GM12878 (cell line): ENCODE results near the gene CTNS.

Experiments used
- RFX5 ChIP-seq: IDR thresholded peaks from 2 replicates; pipeline ENCODE4 v1.6.1; 2011; ENCODE audit warnings: low read depth, low read length, improper control_type of control experiment
- SP1 ChIP-seq: IDR thresholded peaks from one replicate; pipeline ENCODE4 v1.6.1; 2011; ENCODE audit warnings: low read depth, low read length
- SREBF1 ChIP-seq: IDR thresholded peaks from 2 replicates; pipeline ENCODE4 v1.6.1; 2012; ENCODE audit warnings: mild to moderate bottlenecking, low read length
- SUPT20H ChIP-seq: IDR thresholded peaks from 2 replicates; pipeline ENCODE4 v1.6.1; 2011; ENCODE audit warnings: low read depth, mild to moderate bottlenecking, low read length, moderate library complexity, borderline replicate concordance; ENCODE audit not compliant: control insufficient read depth
- TF ChIP-seq, protein P1 (sequence below), 3 experiments: IDR thresholded peaks in 2 of 3; conservative IDR thresholded peaks in 1 of 3; 2 replicates each; pipeline ENCODE4 v1.5.1; 2011; ENCODE audit warnings: low read depth in 3 of 3, low read length in 3 of 3, mild to moderate bottlenecking in 3 of 3, control low read depth in 2 of 3, moderate library complexity in 2 of 3, inconsistent platforms in 1 of 3, mixed read lengths in 1 of 3; ENCODE audit not compliant: control insufficient read depth in 2 of 3, insufficient read depth in 1 of 3; ENCODE audit errors: extremely low read depth in 1 of 3

DNA sequence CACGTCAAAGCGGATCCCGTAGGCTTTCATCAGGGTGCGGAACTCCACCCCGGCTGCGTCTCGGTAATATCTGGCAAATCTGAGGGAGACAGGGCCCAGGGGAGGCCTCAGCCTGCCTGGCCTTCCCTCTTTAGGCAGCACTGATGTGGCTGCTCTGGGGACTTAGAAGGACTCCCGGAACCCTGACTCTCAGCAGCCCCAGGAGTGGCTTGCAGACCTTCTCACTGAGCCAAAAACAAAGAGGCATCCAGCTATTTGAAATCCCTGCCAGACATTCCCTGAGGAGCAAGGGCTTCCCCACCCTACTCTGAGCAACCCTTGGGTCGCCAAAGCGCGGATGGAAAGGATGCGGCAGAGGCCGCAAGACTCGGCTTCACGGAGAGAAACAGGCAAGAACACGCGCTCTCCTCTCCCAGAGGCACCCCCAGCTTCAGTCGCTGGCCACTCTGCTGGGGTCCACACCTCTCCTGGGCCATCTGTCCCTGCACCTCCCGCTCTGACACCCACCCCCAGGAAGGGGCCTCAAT, 51.5 kb downstream of the CTNS start:
- TF ChIP-seq, protein P1, sequence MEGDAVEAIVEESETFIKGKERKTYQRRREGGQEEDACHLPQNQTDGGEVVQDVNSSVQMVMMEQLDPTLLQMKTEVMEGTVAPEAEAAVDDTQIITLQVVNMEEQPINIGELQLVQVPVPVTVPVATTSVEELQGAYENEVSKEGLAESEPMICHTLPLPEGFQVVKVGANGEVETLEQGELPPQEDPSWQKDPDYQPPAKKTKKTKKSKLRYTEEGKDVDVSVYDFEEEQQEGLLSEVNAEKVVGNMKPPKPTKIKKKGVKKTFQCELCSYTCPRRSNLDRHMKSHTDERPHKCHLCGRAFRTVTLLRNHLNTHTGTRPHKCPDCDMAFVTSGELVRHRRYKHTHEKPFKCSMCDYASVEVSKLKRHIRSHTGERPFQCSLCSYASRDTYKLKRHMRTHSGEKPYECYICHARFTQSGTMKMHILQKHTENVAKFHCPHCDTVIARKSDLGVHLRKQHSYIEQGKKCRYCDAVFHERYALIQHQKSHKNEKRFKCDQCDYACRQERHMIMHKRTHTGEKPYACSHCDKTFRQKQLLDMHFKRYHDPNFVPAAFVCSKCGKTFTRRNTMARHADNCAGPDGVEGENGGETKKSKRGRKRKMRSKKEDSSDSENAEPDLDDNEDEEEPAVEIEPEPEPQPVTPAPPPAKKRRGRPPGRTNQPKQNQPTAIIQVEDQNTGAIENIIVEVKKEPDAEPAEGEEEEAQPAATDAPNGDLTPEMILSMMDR (IDR thresholded peaks at IDR 0.05 in 2 of 3, conservative IDR thresholded peaks at IDR 0.05 in 1 of 3; ENCODE audit: control insufficient read depth in 2 of 3, extremely low read depth in 1 of 3, insufficient read depth in 1 of 3, low read depth in 3 of 3, low read length in 3 of 3): no peak
- TF ChIP-seq SP1 (no peak), SREBF1 (no peak), SUPT20H (no peak), RFX5 (no peak)
